A673 (cell line): ENCODE measurements around the gene CFAP43. TPM values are rescaled to one million over a fixed set of nuclear protein-coding genes. Genes with fewer than 3 reads are reported as not detected.

Experiments
- BruUV-seq: library from RNA; stranded (reverse); fragments of 400-500 nt; replicated peaks from 2 replicates; lab custom pipeline; 2021; lab: Mats Ljungman, UMichigan
- CTCF ChIA-PET: fragments of 300-600 bp; sonication (Branson Sonifier 250); formaldehyde crosslinking; loops from one replicate; lab custom pipeline; 2022; ENCODE audit warnings: antibody characterized with exemption; lab: Charles Lee
- POLR2A ChIA-PET: fragments of 300-600 bp; sonication (Branson Sonifier 250); formaldehyde crosslinking; loops from one replicate; lab custom pipeline; 2022; ENCODE audit warnings: antibody characterized with exemption; ENCODE audit not compliant: low non-redundant PET; lab: Charles Lee
- DNase-seq: peaks from one replicate; pipeline ENCODE4 v3.0.0-alpha.2; 2015; ENCODE audit warnings: low spot score
- H3K27ac ChIP-seq: fragments of 200-600 bp; sonication (generic); 2 replicates; pipeline ENCODE4 v1.5.1; 2016; ENCODE audit warnings: mixed run types, low read depth, mild to moderate bottlenecking, mixed read lengths, antibody characterized with exemption, low read length; ENCODE audit not compliant: poor library complexity, severe bottlenecking
- H3K27me3 ChIP-seq: fragments of 200-600 bp; sonication (generic); replicated peaks from 2 replicates; pipeline ENCODE4 v1.6.1; 2017; ENCODE audit warnings: mixed run types, low read depth, mild to moderate bottlenecking, mixed read lengths, antibody characterized with exemption, low read length; ENCODE audit not compliant: insufficient read depth, poor library complexity
- H3K36me3 ChIP-seq: fragments of 200-600 bp; sonication (generic); 2 replicates; pipeline ENCODE4 v1.6.1; 2016; ENCODE audit warnings: mixed run types, mild to moderate bottlenecking, mixed read lengths, antibody characterized with exemption, low read length; ENCODE audit not compliant: insufficient read depth, poor library complexity, severe bottlenecking
- H3K4me1 ChIP-seq: fragments of 200-600 bp; sonication (generic); 2 replicates; pipeline ENCODE4 v1.6.1; 2017; ENCODE audit warnings: mixed run types, mild to moderate bottlenecking, mixed read lengths, antibody characterized with exemption, low read length; ENCODE audit not compliant: insufficient read depth, poor library complexity, severe bottlenecking
- H3K4me3 ChIP-seq: fragments of 200-600 bp; sonication (generic); 2 replicates; pipeline ENCODE4 v1.5.1; 2016; ENCODE audit warnings: low read depth, mixed run types, mild to moderate bottlenecking, mixed read lengths, low read length; ENCODE audit not compliant: poor library complexity, severe bottlenecking
- H3K9me3 ChIP-seq: fragments of 200-600 bp; sonication (generic); 2 replicates; pipeline ENCODE4 v1.6.1; 2016; ENCODE audit warnings: mixed run types, low read depth, mild to moderate bottlenecking, mixed read lengths, antibody characterized with exemption, low read length; ENCODE audit not compliant: poor library complexity, severe bottlenecking
- CTCF ChIP-seq: fragments of 300-800, 200-600 bp; sonication (generic); conservative IDR thresholded peaks from 2 replicates; pipeline ENCODE4 v1.5.1; 2017; ENCODE audit warnings: low read depth, mild to moderate bottlenecking, antibody characterized with exemption, low read length, moderate library complexity, mixed read lengths
- EZH2 ChIP-seq: fragments of 200-600 bp; sonication (generic); IDR thresholded peaks from 2 replicates; pipeline ENCODE4 v1.6.1; 2017; ENCODE audit warnings: borderline replicate concordance, low read depth, mild to moderate bottlenecking, mixed read lengths, antibody characterized with exemption, low read length; ENCODE audit not compliant: poor library complexity, severe bottlenecking
- intact Hi-C: fragments of 100-400 bp; cut with micrococcal nuclease; formaldehyde crosslinking; loops from one replicate; pipeline ENCODE4 v1.10.0; 2022; ENCODE audit not compliant: unreplicated experiment
- total RNA-seq: library from RNA; stranded (reverse); gene quantifications from 2 replicates; pipeline ENCODE4 v1.2.3, GENCODE V29; 2021

Gene CFAP43
- total RNA-seq, 1 experiment from 2014 or later = 0.13 TPM

- H3K36me3 ChIP-seq = no peaks in the 10 kb centered on the region
- no peak overlapping the region for H3K4me3 ChIP-seq
- BruUV-seq = no TSS peak
- POLR2A ChIA-PET = no interaction called here
- no peak overlapping the region for H3K27ac ChIP-seq
- TF ChIP-seq EZH2 = no peak
- TF ChIP-seq CTCF = no peak
- CTCF ChIA-PET = no interaction called here
- no peaks in the 10 kb centered on the region for H3K4me1 ChIP-seq
- no peak for DNase-seq
- intact Hi-C loops = no loop called here
- H3K9me3 ChIP-seq = peaks cover 5% of the 10 kb centered on the region
- no peaks in the 10 kb centered on the region for H3K27me3 ChIP-seq
Measured at GRCh38 chr10:104092749-104093148, 139.4 kb downstream of the CFAP43 start.

GRCh38 chr10:104090611-104091010 lies 141.6 kb downstream of the CFAP43 start:
- intact Hi-C loops = no loop called here
- ChIA-PET POLR2A (no interaction called here), CTCF (no interaction called here)
- TF ChIP-seq EZH2 = no peak
- TF ChIP-seq CTCF = no peak
- Histone ChIP-seq H3K9me3 (no peaks in the 10 kb centered on the region), H3K4me1 (no peaks in the 10 kb centered on the region), H3K27ac (no peak overlapping the region), H3K4me3 (no peak overlapping the region), H3K27me3 (no peaks in the 10 kb centered on the region), H3K36me3 (no peaks in the 10 kb centered on the region)
- peak; percentile 3 for DNase-seq
- no TSS peak for BruUV-seq

GRCh38 chr10:104089621-104090020 lies 142.5 kb downstream of the CFAP43 start:
- no peak overlapping the region for H3K4me3 ChIP-seq
- no peak for DNase-seq
- ChIA-PET POLR2A (no interaction called here), CTCF (no interaction called here)
- intact Hi-C loops = no loop called here
- BruUV-seq = no TSS peak
- H3K27me3 ChIP-seq = no peaks in the 10 kb centered on the region
- no peaks in the 10 kb centered on the region for H3K9me3 ChIP-seq
- H3K4me1 ChIP-seq = no peaks in the 10 kb centered on the region
- TF ChIP-seq EZH2 (no peak), CTCF (no peak)
- no peak overlapping the region for H3K27ac ChIP-seq
- H3K36me3 ChIP-seq = no peaks in the 10 kb centered on the region
